GM21723 (cell line): ENCODE results near the gene TTC6.
"Not testable (repeated sequence)": the region's sequence is repeated elsewhere in the genome, so short reads cannot be mapped to it uniquely, and the experiment has no call there.

ENCODE experiments used
- ATAC-seq: cut with Tn5 transposase; IDR thresholded peaks from one replicate; pipeline ENCODE4 v1.9.1; 2021; ENCODE audit warnings: mild to moderate bottlenecking, moderate library complexity; ENCODE audit not compliant: unreplicated experiment

The TTC6 gene

GRCh38 chr14:37594971-37595808, at the start of gene TTC6, which contains the start of gene FOXA1:
TTC6 (plus strand) TSS chr14:37595629; CDS start chr14:37622065, 26,436 bp downstream.
FOXA1 (minus strand) TSS chr14:37595249; CDS start chr14:37594972, 277 bp downstream.
- ATAC-seq = no peak

GRCh38 chr14:37546621-37547447, 48.6 kb upstream of the TTC6 start:
- ATAC-seq = no peak

GRCh38 chr14:37550511-37550910, 44.9 kb upstream of the TTC6 start:
- no peak for ATAC-seq

DNA sequence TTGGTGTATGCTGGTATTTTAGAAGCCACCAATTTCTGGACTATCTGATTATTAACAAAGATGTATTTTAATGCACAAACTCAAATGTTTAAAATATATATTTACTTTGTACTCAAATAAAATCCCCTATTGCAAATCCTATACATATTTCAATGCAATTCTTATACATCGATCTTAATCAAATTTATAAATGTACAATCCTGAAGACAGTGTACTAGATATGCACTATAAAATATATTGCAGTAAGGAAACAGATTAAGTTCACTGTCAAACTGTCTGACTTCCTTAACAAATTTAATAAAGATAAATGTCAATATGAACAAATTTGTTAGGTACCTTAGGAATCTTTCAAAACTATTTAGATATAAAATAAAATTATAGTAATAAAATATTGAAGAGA, 44.3 kb upstream of the TTC6 start:
- ATAC-seq = no peak

DNA sequence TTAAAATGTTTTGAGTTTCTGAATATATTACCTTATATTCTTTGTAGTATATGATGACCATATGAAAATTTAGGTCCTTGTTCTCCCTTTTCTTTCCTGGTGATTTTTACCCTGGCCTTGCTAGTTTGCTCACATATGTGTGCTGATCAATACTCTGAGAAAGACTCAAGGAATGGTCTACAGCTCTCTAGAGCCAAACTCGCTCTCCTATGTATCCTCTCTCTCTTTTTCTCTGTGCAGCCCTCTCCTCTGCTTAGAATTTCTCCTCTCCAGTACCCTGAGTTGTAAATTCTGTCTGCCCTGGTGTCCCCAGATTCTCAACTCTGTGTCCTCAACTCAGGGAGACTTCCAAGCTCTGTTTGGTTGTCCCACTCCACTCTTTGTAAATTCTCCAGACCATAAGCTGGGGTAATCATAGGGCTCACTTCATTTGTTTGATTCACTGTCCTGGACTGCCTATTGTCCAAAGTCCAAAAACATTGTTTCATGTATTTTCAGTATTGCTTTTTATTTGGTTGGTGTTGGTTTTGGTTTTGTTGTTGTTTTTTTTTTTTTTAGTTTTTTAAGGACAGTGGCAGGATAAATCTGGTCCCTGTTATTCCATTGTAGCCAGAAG, 41.4 kb upstream of the TTC6 start:
- no peak for ATAC-seq

DNA sequence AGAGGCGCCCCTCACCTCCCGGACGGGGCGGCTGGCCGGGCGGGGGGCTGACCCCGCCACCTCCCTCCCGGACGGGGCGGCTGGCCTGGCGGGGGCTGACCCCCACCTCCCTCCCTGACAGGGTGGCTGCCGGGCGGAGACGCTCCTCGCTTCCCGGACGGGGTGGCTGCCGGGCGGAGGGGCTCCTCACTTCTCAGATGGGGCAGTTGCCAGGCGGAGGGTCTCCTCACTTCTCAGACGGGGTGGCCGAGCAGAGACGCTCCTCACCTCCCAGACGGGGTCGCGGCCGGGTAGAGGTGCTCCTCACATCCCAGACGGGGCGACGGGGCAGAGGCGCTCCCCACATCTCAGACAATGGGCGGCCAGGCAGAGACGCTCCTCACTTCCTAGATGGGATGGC, 39.8 kb upstream of the TTC6 start:
- not testable (repeated sequence) for ATAC-seq

DNA sequence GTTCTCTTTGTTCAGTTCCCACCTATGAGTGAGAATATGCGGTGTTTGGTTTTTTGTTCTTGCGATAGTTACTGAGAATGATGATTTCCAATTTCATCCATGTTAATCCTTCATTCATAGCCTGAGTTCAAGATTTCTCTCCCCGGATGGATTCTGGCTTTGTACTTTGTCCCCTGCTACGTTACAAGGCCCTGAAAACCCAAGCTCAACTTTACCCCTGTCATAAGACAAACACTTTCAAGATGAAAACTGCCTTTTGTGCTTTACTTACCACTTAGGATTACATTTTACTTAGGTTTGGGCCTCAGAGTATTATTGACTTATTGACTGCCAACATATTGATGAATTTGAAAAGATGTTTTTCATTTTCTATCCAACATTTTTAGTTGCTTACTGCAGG, 36.7 kb upstream of the TTC6 start:
- ATAC-seq = no peak

DNA sequence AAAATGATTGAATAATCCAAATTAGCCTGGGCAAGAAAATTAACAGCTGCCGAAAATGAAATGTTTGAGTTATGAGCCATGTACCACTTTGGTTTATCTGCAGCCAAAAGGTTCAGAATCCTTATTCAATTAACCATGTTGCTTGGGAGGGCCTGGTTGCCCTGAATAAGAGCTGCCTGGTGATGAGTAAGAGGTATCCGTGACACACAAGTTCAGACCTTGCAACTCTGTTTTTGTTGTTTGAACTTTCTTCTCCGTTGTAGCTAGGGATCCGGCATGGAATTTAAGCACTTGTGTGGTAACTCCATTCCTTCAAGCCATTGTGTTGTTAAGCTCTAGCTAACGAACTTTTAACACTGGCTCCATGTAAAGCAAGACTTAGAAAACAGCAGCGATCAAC, 36.0 kb upstream of the TTC6 start:
- no peak for ATAC-seq

DNA sequence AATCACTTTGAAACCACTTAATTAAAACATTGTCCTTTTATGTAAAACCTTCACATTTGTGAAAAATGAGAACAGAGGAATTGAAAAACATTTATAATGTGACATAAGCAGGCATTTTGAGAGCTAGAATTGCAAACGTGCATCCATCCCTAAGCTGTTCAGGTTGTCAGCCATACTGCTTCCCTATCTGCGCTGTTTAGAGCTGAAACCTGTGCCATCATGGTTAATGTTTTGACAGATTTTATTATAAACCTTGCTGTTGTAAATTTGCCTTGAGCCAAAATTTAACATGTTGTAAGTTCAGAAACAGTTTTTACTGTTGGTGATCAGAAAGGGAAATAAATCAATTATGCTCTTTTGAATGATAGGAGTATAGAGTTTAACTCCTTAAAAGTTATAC, 32.2 kb upstream of the TTC6 start:
- no peak for ATAC-seq

- ATAC-seq = no peak
Measured at GRCh38 chr14:37565550-37565949, 29.9 kb upstream of the TTC6 start.

GRCh38 chr14:37566811-37567371, 28.5 kb upstream of the TTC6 start:
- no peak for ATAC-seq

DNA sequence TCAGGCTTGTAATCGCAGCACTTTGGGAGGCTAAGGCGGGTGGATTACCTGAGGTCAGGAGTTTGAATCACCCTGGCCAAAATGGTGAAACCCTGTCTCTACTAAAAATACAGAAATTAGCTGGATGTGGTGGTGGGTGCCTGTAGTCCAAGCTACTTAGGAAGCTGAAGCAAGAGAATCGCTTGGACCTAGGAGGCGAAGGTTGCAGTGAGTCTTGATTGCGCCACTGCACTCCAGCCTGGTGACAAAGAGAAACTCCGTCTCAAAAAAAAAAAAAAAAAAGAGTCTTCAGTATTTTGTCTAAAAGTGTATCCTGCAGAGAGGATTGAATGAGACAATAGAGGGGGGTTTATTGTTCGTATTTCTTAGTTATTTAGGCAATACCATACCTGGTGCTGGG, 25.7 kb upstream of the TTC6 start:
- no peak for ATAC-seq

- no peak for ATAC-seq
Measured at GRCh38 chr14:37571391-37571790, 24.0 kb upstream of the TTC6 start.

GRCh38 chr14:37573356-37573755, 22.1 kb upstream of the TTC6 start:
- no peak for ATAC-seq

- no peak for ATAC-seq
Measured at GRCh38 chr14:37579274-37579673, 16.2 kb upstream of the TTC6 start.

GRCh38 chr14:37580146-37580545, 15.3 kb upstream of the TTC6 start:
- ATAC-seq = no peak

DNA sequence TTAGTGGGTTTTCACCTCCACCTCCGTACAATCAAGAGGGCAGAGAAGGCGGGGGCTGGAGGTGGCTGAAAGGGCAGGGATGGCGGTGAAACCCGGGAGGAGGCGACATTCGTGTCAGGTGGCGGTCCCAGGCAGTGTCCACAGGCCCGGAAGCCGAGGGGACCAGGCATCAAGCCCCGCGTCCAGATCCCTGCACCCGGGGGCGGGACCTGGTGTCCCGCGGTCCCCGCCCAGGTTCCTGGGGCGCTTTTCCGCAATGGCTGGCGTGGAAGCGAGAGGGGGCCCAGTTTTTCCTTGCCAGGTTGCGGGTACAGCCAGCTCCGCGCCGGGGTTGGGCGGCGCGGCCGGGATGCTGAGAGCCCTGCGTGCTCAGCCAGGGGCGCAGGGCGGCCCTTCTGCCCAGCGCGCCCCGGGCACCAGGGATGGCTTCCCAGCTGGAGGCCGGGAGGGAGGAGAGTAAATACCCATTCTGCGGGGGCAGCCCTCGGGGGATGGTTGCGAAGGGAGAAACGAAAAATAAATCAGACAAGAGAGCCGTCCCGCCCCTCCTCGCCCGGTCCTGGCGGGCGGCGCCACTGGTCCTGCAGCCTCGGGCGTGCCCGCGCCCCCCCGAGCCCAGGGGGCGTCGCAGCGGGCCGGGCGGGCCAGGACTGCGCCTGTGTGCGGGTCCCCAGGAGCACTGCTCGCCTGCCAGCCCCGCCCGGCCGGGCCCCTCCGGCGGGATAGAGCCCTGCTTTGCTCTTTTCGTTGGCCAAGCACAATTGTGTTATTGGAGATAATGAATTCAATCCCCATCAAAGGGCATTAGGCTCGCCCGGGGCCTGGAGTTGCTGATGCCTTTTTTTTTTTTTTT, 11.8 kb upstream of the TTC6 start:
- ATAC-seq = no peak

DNA sequence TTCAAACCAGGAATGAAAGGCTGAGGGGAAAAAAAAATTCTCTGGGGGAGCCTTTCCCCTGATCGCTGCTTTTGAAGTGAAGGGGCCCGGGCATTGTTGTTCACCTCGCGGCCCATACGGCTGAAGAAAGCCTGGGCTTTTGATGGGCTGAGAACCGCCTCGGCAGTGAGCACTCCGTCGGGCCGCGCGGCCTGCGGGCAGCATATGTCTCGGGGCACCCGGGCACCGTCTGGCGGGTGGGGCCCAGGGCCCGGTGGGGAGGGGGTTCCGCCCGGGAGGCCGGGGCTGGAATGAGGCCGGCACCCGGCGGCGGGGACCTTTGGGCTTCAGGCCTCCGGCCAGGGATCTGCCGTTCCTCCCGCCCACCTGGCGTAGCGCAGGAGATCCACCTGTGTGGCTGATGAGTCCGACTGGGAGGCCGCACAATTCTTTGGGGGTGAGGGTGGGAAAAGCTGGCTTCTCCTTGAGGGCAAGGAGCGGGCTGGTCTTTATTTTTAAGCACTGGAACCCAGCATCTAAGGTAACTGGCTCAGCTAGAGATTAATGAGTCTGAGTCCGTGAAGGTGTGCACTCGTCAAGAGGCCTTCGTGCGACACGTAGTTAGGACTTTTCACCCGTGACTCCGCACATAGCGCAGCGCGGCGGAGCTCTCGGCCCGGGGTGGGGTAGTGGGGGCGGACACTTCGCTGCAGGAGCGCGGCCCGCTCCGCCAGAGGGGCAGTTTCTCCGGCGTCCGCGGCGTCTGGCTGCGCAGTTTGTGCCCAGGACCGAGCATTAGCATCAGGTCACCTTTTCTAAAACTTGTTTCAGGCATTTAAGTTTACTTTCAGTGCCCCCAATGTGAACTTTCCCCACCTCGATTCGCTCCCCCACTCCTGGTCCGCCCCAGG, 11.0 kb upstream of the TTC6 start:
- no peak for ATAC-seq

GRCh38 chr14:37585101-37585511, 10.3 kb upstream of the TTC6 start:
- no peak for ATAC-seq
